Mammary epithelial cell (primary cell): Measurements from ENCODE around the gene CD300A.

ENCODE experiments used
- EZH2 ChIP-seq: IDR thresholded peaks from 2 replicates; pipeline ENCODE4 v1.6.1; 2012; ENCODE audit warnings: low read length, inconsistent platforms, borderline replicate concordance
- TF ChIP-seq, protein P1 (sequence below), 2 donors: IDR thresholded peaks in 1 of 2; conservative IDR thresholded peaks in 1 of 2; 2 replicates each; pipeline ENCODE4 v1.5.1; 2011 to 2012; ENCODE audit warnings: inconsistent platforms in 2 of 2, low read length in 2 of 2, mild to moderate bottlenecking in 2 of 2, control low read depth in 1 of 2, low read depth in 1 of 2; ENCODE audit not compliant: insufficient read depth in 1 of 2; ENCODE audit errors: extremely low read depth in 1 of 2

DNA sequence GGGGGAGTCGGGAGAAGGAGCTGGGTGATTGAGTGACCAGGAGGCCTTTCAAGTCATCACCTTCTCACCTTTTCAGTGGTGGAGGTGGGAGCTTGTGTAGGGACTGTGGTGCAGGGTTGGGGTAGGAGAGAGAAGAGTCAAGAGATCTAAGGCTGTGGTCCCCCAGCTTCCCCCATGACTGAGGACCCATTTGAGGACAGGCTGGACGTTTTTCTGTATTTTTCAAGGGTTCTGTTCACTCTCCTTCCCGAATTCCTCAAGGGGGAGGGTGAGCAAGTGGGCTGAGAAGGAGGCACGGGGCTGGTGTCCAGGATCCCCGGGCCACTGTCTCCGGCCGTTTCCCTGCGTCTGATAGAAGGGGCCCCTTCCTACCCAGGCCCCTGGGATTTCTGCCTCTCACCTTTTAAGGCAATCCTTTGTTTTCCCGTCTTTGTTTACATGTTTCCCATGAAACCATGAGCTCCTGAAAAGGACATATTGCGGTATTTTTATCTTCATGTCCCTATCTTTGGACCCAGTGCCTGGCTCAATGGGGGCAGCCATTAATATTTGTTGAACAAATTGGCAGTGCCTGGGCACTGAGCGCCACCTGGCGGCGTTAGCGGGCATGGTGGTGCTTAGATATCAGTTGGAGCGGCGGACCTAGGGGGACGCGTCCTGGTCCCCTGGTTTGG, 9.2 kb upstream of the CD300A start:
- TF ChIP-seq, protein P1, sequence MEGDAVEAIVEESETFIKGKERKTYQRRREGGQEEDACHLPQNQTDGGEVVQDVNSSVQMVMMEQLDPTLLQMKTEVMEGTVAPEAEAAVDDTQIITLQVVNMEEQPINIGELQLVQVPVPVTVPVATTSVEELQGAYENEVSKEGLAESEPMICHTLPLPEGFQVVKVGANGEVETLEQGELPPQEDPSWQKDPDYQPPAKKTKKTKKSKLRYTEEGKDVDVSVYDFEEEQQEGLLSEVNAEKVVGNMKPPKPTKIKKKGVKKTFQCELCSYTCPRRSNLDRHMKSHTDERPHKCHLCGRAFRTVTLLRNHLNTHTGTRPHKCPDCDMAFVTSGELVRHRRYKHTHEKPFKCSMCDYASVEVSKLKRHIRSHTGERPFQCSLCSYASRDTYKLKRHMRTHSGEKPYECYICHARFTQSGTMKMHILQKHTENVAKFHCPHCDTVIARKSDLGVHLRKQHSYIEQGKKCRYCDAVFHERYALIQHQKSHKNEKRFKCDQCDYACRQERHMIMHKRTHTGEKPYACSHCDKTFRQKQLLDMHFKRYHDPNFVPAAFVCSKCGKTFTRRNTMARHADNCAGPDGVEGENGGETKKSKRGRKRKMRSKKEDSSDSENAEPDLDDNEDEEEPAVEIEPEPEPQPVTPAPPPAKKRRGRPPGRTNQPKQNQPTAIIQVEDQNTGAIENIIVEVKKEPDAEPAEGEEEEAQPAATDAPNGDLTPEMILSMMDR (conservative IDR thresholded peaks at IDR 0.05 in 1 of 2, IDR thresholded peaks at IDR 0.05 in 1 of 2; ENCODE audit: extremely low read depth in 1 of 2, insufficient read depth in 1 of 2, low read depth in 1 of 2, low read length in 2 of 2), result peak; percentile 84 to 92
- no peak for TF ChIP-seq EZH2
